ENCODE measurements around the gene ISG20L2.

DNA sequence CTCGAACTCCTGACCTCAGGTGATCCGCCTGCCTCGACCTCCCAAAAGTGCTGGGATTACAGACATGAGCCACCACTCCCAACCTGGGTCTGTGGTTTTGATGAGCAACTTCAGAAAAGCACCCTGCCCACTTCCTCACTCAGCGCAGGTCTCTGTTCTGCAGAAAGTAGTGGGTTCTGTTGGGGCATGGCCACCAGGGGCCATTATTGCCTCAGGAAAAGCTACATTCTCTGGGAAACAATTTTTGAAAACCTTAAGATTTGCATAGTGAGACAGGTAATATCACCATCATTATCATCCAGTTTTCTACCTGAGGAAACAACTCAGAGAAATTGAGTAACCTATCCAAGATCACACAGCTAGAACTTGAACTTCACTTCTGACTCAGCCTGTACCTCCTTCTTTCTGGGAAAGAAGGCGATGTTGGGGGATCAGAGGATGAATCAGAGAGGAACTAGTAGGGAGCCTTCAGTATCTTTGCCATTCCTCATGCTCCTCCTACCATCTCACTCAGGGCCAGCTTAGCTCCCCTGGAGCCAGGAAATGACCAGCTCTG is 44.3 kb downstream of the ISG20L2 start:
- TF ChIP-seq CTCF (IDR thresholded peaks at IDR 0.05) (no peak), POLR2A (IDR thresholded peaks at IDR 0.05) (no peak)
